ENCODE measurements around the gene NPIPB8.
"Not testable (repeated sequence)": the region's sequence is repeated elsewhere in the genome, so short reads cannot be mapped to it uniquely, and the experiment has no call there.

The NPIPB8 gene

DNA sequence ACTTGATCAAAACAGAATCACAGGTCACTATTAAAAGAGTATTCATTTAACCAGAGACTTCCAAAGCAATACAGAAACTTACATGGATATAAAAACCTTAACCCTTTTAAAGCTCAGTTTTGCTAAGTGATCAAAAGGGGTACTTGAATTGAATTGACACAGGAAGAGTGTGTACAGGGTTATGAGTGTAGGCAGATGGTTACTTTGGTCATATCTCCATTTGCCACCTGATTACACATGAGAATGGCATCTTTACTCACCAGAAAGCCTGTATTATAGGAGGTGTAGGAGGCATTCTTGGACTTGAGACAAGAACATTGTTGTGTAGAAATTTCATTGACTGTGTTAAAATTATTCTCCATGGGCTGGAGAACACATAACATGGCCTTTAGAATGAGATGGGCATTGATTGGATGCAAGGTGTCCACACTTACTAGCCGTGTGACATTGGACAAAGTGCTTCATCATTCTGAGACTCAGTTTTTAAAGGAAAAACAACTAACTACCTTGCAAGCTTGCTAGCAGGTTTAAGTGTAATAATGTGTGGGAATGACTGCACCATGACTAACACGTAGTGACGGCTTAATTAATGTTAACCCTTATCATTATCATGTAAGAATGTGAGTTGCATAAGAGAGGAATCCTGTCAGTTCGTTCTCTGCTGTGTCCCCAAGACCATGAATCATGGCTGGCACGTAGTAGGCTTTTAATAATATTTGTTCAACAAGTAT is 1.6 kb upstream of the NPIPB8 start:
- DNase-seq (ENCODE audit: low read depth): not testable (repeated sequence)

DNA sequence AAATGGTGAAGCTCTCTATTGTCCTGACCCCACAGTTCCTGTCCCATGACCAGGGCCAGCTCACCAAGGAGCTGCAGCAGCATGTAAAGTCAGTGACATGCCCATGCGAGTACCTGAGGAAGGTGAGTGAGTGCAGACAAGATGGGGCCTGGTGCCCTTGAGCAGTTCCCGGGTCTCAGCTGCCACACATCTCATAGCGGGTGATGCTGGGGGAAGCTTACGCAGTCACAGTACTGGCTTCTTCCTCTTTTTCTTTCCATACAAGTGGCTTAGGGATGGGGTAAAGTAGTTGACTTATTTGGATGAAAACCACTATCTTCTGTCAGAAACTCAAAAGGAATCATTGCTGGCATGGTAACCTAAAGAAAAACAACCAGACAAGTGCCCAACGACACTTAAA is 494 bp downstream of the NPIPB8 start:
- not testable (repeated sequence) for DNase-seq (ENCODE audit: low read depth)

DNA sequence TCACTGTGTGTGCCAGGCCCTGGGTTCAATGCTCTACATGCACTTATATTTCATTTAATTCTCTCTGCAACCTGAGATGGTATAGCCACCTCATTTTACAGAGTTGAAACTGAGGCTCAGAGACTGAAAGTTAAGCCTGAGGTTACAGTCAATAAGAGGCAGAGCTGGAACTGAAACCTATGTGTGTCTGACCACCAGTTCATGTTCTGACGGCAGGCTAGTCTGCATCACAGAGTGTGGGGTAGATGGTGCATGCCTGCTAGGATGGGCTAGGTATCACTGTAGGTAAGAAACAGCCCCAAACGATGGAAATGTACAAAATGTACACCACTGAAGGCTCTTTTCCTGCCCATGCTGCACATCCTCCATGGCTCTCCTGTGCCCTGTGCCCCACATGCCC is 2.1 kb downstream of the NPIPB8 start:
- not testable (repeated sequence) for DNase-seq (ENCODE audit: low read depth)

DNA sequence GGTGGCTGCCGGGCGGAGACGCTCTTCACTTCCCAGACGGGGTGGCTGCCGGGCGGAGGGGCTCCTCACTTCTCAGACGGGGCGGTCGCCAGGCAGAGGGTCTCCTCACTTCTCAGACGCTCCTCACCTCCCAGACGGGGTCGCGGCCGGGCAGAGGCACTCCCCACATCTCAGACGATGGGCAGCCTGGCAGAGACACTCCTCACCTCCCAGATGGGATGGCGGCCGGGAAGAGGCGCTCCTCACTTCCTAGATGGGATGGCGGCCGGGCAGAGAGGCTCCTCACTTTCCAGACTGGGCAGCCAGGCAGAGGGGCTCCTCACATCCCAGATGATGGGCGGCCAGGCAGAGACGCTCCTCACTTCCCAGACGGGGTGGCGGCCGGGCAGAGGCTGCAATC is 28.4 kb downstream of the NPIPB8 start:
- DNase-seq (ENCODE audit: low read depth): not testable (repeated sequence)

DNA sequence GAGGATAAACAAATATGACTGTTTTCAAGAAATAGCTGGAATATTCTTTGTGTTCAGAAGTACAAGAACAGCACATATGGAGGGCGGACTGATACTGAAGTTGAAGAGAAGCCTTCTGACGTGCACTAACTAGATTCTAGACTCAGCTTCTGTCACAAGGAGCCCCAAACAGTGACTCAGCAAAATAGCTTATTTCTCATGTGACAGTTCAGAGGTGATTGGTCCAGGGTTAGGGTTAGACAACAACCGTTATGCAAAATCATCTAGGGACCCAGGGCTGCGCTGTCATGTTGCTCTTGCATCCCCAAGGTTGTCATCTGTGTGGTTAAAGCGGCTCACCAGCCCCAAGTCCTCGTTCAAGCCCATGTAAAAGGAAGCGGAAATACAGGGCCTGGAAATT is 29.6 kb downstream of the NPIPB8 start:
- not testable (repeated sequence) for DNase-seq (ENCODE audit: low read depth)

DNA sequence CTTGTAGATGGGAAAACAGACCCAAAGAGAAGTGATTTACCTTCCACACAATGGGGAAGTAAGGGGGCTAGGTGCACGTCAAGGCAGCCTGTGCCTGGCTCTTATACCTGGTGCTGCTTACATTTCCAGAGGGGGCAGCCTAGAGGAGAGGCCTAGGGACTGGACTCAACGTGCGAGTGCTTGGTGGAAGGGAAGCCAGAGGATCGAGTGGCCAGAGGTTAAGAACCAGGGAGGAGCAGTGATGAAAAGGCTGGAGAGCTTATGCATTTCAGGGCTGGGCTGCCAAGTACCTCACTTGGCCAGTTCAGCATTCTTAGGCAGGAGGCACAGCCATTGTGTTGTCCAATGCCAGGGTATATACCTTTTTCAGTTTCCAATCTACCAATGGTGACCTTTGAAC is 30.3 kb downstream of the NPIPB8 start:
- DNase-seq (ENCODE audit: low read depth): not testable (repeated sequence)

DNA sequence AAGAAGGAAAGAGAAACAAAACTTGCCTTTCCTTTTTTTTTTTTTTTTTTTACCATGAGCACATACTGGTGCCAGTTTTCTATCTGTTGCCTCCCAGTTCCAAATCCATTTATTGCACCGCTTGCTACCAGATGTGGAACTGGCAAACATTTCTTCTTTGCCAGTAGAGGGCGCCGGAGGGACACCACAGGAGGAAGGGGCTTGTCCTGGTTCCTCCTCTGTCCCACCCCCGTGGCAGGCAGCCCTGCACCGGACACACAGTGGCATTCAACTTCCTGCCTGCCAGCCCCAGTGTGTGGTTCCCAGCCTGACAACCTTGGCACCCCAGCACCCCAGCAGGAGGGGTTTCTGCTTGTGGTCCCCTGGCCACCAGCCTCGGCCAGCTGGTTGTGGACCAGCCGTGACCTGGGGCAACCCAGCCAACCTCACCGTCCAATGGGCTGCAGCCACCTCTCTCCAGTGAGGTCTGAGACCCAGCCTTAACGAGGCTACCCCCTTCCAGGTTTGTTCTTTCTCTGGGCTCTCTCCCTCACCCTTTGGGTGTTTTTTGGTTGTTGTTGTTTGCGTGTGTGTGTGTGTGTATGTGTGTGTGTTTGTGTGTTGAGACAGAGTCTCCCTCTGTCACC is 50.6 kb downstream of the NPIPB8 start:
- DNase-seq (ENCODE audit: low read depth): not testable (repeated sequence)

DNA sequence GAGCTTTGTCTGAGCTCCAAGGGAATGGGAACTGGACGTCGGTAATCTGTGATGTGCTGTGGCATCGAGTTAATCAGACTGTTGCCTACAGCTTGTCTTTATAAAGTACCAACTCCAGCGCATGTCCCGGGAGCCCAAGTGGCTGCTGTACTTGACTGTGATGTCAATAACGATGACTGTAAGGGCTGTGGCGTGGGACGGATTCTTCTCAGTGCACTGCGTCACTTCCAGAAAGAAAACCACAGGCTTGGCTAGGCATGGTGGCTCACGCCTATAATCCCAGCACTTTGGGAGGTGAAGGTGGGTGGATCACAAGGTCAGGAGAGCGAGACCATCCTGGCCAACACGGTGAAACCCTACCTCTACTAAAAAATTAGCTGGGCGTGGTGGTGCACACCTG is 51.6 kb downstream of the NPIPB8 start:
- DNase-seq (ENCODE audit: low read depth): not testable (repeated sequence)

DNA sequence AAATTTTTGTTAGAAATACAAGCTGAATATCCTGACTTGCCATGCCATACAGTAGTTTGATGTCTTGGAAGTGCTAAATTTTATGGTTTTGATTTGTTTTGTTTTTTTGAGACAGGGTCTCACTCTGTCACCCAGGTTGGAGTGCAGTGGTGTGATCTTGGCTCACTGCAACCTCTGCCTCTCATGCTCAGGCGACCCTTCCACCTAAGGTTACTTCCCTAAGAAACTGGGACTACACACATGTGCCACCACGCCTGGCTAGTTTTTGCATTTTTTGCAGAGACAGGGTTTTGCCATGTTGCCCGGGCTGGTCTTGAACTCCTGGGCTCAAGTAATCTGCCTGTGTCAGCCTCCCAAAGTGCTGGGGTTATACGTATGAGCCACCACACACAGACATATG is 53.9 kb downstream of the NPIPB8 start:
- DNase-seq (ENCODE audit: low read depth): not testable (repeated sequence)

DNA sequence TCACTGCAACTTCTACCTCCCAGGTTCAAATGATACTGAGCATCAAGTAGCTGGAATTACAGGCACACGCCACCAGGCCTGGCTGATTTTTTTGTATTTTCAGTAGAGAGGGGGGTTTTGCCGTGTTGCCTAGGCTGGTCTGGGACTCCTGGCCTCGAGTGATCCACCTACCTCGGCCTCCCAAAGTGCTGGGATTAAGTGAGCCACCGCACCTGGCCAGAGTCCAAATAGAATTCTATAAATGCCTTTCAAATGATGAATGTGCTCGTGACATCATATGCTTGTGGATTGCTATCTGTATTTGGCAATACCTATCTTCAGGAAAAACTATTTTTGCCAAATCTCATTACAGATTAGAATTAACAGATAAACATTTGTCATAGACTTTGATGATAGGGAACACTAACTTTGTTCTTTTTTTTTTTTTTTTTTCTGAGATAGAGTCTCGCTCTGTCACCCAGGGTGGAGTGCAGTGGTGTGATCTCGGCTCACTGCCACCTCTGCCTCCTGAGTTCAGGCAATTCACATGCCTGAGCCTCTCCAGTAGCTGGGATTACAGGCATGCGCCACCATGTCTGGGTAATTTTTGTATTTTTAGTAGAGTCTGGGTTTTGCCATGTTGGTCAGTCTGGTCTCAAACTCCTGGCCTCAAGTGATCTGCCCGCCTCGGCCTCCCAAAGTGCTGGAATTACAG is 55.5 kb downstream of the NPIPB8 start:
- DNase-seq (ENCODE audit: low read depth): not testable (repeated sequence)

DNA sequence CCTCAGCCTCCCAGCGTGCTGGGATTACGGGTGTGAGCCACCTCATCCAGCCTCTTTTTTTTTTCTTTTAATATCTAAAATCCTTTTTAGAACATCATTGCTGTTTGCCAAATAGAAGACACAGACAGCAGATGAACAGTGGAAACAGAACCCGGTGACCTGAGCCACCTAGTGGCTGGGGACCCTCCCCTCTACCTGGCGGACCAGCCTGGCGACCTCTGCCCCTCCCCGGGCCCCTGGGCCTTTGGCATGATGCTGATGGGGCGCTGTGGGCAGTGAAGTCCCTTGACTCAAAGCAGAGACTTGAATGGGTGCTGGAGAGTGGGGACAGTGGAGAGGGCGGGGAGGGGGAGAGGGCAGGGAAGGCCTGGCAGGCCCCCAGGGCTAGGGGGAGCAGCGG is 61.9 kb downstream of the NPIPB8 start:
- DNase-seq (ENCODE audit: low read depth): not testable (repeated sequence)

DNA sequence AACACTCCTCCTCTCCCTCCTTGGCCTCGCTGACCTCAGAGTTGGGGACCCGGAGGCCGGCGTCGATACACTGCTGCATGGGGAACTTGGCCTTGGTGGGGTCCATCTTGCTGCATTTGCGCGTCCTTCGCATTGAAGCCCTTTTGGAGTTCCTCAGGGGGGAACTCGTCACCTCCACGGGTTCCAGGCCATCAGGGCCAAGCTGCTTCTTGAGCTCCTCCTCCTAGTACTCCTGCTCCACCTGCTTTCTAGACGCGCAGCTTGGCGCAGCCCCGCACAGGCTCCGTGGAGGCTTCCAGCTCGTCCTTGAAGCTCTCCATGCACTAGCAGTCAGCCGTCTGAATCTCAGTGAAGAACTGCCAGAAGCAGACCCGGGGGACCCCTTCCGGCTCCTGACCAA is 62.5 kb downstream of the NPIPB8 start:
- not testable (repeated sequence) for DNase-seq (ENCODE audit: low read depth)

DNA sequence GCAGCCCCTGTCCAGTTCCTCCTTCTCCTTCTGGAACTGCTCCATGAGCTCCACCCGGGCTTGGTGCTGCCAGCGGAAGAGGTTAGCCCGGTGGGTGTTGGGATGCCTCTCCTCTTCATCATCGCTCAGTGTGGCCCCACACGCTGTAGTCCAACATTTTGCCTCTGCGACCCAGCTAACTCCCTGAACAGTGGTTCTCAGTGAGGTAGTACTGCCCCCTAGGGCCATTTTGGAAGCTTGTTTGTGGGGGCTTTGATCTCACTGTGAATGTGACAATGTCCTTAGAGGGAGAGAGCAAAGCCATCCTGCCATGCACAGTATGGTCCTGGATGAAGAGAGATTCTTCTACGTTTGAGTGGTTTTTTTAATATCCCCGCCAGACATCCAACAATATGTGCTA is 63.5 kb downstream of the NPIPB8 start:
- not testable (repeated sequence) for DNase-seq (ENCODE audit: low read depth)

DNA sequence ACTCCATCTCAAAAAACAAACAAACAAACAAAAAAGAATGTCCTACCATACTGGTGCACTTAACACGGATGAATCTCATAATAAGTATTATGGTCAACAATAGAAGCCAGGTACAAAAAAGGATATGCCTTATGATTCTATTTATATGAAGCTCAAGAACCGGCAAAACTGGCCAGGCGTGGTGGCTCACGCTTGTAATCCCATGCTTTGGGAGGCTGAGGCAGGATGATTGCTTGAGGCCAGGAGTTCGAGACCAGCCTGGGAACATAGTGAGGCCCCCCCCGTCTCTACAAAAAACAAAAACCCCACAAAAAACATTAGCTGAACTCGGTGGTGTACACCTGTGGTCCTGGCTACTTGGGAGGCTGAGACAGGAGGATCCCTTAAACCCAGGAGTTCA is 66.4 kb downstream of the NPIPB8 start:
- DNase-seq (ENCODE audit: low read depth): not testable (repeated sequence)

Data from stimulated activated CD8-positive, alpha-beta memory T cell treated with anti-CD3 and anti-CD28 coated beads, Interleukin-12 subunit alpha, Interleukin-12 subunit beta, amount 100 ng/mL, for 4 hours (primary cell).